GM21529 (cell line): ENCODE results near the gene NRXN3.

ENCODE experiments used
- ATAC-seq: cut with Tn5 transposase; IDR thresholded peaks from one replicate; pipeline ENCODE4 v1.9.1; 2021; ENCODE audit not compliant: unreplicated experiment

NRXN3 gene

DNA sequence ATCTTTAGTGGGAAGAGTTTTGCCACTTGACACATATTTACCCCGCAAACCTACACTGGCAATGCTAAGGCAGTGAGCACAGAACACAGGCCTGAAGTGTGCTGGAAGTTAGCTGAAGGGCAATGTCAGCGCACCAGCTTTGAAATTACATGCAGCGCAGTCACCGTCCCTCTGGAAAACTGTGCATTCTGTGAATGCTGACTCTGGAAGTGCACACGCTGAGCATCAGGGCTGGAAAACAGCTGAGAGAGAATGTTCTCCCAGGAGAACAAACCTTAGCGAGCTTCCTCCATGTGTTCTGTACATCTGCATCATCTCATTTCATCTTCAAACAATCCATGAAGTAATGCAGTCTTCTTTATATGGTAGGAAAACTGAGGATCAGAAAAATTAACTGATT, 448.2 kb downstream of the NRXN3 start:
- no peak for ATAC-seq

DNA sequence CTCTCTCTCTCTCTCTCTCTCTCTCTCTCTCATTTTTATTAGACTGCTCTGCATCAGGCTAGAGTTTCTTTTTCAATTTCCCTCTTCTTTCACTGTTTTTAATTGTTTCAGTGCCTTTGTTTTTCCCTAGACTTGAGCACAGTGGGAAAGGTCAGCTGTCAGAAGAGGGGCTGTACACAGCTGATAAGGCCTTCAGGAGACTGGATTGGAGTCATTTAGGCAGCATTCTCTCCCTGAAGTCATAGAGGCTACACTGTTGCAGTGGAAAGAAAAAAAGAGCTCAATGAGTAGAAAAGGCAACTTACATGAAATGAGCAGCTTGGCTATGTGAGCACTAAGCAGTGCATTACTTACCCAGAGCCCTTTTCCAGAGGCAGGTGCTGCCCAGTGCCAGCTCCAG, 456.9 kb downstream of the NRXN3 start:
- no peak for ATAC-seq

DNA sequence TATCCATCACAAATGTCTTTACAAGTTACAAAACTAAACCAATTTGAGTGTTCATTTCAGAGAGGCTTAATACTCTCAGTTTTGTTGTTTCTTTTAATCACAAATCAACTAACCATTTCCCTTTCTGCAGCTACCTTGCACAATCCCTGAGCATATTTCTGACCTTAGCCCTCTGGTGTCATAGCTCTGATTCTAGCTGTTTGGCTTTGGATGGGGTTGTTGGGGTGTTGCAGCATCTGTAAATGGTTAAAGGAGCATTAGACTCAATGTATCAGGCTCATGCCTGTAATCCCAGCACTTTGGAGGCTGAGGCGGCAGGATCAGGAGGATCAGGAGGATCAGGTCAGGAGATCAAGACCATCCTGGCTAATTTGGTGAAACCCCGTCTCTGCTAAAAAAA, 461.4 kb downstream of the NRXN3 start:
- ATAC-seq = no peak

DNA sequence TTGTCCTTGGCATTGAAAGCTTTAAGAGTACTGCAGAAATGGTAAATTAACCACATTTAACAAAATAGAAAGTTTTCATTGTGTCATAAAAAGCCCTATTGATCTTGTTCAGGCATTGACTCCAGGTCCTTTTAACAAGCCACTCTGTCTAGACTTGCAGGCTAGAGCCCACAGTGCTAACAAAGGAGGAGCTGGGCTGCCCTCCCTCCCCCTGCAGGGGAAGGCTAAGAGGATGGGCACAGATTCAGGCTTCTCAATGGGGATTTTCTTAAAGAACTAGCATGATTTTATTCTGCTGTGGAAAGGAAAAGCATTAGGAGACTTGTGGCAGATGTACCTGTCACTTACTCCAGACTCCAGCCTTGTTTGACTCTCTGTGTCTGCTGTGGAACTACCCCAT, 463.6 kb downstream of the NRXN3 start:
- no peak for ATAC-seq

DNA sequence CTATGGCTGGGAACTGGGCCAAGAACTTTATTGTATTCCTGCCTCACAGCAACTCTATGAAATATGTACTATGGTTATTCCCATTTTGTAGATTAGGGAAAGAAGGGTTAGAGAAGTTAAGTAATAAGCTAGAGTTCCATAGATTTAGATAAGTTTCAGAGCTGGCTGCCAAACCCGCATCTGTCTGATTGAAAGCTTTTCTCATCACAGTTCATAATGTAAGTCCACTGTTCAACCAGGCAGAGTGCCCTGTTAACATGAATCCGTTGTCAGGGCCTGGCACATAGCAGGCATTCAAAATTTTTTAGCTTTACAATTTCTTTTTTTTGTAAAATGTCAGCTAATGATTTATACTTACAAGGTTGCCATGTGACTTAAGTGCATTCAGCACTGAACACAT, 467.3 kb downstream of the NRXN3 start:
- ATAC-seq = no peak

DNA sequence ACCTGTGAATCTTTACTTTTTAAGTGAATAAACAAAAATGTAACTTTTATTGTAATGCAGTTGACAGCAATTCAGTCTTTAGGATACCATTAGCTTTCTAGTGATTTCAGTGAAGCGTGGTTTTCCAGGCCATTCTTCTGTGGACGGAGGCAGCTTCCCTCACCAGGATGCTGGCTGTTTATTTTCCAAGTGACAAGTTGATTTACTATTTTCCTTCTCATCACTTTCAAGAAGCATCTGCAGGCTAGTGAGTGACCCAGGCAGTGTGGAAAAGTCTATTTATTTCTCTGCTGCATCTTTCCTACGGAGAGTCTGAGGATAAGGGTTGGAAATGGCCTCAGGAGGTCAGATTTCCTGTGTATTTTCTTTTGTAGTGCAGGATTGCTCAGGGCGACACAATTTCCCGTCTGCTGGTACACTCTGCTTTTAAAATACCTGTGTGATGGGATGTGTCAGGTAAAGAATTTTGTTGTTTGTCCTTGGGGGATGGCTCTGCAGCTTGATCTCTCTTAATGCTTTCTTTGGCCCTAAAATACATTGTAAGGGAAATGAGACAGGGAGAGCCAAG, 467.8 kb downstream of the NRXN3 start:
- no peak for ATAC-seq

DNA sequence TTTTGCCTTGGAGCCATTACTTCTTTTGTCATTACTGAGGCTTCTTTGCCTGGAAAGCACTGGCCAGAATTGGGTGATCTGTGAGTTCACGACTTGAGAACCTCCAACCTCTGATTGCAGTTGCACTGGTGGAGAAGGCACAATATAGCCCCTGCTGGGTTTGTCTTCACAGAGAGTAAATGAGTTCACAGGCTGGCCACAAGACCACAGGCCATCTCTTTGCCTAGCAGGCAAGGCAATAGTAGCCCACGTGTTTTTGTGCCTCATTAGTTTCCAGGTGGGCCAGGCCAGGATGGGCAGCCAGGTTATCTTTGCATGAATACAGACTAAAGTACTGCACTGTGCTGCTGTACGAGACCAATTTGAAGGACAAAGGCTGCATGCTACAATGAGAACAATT, 468.8 kb downstream of the NRXN3 start:
- ATAC-seq = no peak

DNA sequence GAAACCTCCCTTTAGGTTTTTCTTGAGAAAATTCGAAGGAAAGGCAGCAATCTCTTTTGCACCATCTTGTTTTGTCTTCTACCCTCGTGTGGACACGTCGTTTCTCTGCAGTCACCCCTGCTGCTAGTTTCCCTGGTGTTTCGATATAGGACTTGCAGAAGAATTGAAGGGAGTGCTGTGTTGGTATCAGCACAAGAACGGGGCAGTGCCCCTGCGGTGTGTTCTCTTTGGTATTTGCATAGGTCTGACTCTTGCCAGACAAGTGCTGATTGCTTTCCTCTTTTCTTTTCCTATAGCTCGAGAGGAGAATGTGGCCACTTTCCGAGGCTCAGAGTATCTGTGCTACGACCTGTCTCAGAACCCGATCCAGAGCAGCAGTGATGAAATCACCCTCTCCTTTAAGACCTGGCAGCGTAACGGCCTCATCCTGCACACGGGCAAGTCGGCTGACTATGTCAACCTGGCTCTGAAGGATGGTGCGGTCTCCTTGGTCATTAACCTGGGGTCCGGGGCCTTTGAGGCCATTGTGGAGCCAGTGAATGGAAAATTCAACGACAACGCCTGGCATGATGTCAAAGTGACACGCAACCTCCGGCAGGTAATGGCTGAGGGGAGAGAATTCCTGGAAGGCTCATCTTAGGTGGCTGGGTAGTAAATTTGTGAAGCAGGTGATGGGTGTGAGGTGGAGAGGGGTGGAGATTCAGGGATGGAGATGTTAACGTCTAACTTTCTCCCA, 474.8 kb downstream of the NRXN3 start:
- ATAC-seq = no peak

DNA sequence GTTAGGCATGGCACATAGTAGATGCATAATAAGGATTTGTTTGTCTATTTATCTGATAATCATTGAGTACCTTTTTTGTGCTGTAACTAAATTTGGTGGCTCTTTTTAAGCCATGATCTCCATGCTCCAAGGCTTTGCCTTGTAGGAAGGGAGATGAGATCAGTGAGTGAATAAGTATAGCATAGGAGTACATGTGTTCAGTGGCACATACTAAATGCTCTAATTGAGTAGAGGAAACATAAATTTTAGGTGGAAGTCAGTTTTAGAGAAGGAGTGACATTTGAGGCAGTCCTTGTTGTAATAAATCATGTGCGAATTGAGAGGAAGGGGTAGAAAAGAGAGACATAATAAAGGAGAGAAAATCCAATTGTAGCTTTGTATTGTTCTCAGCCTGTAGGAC, 482.6 kb downstream of the NRXN3 start:
- no peak for ATAC-seq

DNA sequence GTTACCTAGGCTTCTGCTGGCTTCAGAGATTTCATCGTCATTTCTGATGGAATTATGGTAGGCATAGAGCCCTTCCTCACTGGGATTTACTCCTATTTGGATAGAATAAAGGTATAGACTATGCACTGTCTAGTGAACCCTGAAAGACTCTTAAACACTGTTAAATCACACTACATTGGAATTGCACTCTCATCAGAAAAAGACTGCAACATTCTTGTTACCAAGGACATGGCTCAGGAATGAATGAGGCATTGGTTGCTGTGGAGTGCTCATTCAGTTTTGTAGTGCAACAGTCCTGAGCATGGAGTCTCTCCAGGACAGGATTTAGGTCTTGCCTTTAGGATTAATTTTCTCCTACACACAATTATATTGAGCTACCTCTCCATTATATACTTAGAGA, 483.0 kb downstream of the NRXN3 start:
- no peak for ATAC-seq

DNA sequence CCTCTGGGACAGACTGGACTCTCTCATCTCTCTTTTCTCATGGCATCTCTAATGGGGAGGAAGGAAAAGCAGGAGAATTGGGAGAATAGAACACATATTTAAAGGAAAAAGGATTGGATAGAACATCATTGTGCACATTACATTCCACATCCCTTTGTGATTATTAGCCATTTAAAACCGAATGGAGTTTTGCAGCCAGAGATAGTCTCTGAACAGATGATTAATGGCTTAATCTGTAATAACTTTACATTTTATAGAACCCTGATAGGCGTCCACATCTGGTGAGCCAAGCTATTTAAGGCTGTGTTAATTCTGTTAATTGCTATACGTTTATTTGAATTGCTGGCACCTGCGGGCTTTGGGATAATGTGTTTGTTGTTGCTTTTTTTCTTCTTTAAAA, 487.3 kb downstream of the NRXN3 start:
- no peak for ATAC-seq

DNA sequence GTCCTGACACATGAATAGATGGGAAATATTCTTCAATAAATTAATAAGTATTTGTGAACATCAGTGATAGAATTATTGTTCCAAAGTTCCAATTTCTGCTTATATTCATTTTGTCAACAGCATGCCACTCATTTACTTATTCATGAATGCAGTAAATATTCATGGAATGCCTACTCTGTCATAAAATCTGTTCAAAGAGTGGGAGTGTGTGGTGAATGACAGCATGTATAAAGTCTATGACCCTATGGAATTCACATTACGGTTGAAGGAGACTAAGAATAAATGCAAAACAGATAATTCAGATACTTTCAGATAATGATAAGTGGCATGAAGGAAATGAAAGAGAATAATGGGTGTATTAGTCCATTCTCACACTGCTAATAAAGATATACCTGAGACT, 494.7 kb downstream of the NRXN3 start:
- no peak for ATAC-seq

DNA sequence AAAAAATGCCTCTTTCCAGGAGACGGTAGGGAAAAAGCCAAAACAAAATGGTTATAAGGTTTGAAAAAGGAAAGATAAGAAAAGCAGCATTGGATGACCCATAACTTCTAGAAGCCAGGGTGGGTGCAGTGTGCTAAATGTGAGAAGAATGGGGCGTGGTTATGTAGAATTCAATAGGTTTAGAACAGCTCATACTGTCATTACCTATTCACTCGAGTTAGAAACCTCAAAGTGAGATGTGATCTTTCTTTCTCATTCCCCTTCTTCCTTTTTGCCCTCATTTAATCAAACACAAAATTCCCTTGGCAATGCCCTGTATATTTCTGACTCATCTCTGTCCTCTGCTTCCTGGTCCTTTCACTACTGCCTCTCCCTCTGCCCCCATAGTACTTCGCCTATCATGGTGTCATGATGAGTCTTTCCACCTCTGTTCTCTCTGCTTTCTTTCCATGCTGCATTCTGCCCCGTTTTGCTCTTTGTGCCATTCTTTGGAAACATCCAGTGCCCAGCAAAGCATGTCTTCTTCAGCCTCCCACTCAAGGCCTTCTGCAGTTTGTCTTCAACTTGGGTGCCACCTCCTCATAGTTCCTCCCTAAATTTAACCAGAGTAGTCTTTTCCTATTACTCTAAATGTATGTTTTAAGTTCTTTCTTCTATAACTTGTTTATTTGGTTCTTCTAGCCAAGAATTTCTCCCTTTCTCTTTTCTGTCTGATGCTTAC, 496.3 kb downstream of the NRXN3 start:
- no peak for ATAC-seq

DNA sequence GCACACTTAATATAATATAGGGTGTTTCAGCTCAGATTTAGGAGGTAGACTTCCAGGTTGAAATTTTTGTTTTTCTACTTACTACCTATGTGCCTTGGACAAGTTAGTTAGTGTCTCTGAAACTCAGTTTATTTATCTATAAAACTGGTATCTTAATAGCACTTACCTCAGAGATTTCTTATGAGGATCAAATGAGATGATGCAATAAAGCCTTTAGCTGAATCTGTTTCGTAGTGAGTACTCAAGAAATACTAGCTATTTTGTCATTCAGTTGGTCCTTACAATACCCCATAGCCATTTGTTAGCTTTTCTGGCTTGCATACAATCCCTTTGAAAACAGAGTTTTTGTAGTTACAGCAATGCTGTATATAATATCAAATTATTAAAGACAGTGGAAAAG, 497.0 kb downstream of the NRXN3 start:
- no peak for ATAC-seq

DNA sequence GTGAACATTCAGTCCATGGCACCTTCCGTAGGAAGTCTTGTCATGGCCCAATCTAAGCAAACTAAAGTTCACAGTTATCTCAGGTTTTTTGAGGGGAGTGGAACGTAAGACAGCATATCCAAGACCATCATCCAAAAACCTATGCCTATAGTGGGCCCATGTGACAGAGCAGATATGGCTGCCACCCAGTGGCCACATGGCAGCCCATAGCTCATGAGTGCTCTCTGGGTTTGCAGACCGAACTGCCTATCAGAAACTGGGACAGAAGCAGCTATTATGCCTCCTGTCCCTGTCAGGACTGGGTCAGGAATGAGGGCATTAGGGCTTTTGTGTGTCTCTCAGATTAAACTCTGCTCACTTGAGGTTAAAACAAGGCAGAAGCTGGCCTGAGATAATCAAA, 503.7 kb downstream of the NRXN3 start:
- ATAC-seq = no peak

DNA sequence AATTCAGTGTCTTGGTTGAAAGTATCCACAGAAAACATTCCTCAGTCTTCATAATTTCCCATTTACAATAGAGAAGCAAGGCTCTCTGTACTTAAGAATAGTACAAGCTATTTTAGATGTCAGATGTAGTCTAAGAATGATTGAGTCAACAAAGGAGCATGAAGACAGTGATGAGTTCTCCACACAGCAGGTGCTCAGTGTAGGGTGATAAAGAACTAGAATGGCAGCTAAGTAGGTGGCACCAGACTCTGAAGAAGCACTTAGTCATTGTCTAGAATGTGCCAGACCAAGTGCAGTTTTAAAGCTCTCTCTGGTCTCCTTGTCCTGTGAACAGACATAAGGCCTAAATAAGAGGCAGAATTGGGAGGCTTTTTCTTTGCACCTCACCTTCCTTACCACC, 504.6 kb downstream of the NRXN3 start:
- no peak for ATAC-seq

DNA sequence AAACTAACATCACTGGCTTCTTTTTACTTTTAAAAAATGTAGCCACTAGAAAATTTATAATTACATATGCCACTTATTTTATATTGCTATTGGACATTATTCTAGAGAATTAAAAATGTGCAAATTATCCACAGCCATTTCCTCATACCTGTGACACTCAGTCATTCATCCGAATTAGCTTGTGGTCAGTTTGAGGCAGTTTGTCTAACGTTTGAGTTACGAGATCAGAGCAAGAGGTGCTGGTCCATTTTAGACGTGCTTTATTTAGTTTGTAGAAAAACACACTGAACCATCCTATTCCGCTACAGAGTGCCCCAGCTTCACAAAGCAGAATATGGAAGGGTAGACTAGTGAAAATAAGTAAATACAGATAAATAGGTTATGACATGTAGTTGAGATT, 513.0 kb downstream of the NRXN3 start:
- no peak for ATAC-seq

DNA sequence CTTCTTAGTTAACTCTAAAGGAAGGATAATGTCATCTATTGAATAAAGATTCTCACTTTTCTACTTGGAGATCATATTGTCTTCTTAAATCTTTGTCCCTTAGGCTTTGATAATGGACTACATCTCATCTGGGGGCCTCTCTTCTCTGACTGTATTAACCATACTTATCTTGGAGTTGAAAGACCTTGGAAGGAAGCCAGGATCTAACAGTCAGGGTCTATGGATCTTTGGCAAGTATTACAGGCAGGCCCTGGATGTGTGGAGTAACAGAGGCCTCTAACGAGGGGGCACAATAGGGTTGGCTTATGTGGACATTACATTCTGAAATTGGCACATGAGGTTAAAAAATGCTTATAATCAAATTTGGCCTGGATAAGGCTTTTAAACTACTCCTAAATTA, 513.8 kb downstream of the NRXN3 start:
- no peak for ATAC-seq

DNA sequence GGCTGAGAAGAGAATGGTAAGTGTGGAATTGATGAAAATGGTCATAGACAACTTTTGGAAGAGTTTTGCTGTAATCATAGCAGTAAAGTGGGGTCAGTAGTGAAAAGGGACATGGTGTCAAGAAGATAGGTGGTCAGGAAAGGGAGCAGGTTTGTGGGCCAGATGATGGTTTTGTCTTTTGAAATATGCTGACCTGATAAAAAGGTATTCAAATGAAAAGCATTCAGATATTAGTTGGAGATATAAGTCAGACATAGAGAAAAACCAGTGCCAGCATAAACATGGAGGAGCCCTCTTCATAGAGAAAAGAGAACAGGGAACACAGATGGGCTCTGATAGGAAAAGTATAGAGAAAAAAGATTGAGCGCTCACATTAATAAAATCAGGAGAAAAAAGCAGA, 518.3 kb downstream of the NRXN3 start:
- ATAC-seq = no peak

DNA sequence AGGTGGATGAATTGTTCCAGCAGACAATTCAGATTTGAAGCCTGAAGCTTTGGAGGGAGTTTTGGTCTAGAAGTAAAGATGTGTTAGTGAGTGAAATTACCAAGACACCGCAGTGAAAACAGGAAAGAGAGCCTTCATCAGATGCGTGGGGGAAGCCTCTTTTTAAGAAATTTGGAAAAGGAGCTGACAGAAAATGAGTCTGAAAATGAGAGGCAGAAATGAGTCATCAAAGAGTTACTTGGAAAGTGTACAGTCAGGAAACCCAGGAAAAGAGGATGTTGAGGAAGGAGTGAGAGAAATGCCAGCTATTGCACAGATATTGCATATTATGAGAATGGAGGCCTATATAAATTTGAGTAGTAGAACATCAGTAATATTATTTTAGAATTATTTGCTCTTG, 520.7 kb downstream of the NRXN3 start:
- no peak for ATAC-seq

DNA sequence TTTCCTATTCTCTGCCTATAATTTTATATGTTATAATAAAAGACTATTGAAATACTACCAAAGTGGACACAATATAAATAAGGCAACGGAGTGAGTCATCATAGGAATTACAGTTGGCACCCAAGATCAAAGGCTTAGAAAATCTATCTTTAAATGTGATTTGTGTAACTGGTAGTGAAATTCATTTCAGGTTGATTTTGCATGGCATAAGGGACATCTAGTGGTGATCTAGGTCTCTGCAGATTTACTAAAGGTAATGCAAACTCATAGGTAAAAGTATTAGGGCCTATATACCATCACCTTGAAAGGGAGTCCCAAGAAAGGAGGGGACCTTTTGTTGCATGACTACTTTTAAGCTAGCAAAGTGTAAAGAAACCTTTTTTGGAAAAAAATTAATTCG, 527.2 kb downstream of the NRXN3 start:
- ATAC-seq = no peak

DNA sequence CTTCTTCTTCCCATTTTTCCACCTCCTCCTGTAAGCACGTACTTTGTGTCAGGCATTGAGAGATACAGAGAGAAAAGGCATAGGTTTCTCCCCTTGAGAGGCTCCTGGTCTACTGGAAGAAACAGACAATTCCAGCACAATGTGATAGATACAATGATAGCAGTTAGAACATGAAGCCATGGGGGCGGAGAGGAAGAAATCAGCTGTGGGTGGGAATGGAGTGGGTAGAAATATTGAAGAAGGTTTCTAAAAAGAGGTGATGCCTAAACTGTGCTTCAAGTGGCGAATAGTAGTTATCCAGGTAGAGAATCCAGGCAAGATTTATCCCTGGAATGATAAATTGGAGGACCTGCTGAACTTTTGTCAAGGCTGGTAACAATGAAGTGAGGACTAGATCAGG, 528.8 kb downstream of the NRXN3 start:
- no peak for ATAC-seq

DNA sequence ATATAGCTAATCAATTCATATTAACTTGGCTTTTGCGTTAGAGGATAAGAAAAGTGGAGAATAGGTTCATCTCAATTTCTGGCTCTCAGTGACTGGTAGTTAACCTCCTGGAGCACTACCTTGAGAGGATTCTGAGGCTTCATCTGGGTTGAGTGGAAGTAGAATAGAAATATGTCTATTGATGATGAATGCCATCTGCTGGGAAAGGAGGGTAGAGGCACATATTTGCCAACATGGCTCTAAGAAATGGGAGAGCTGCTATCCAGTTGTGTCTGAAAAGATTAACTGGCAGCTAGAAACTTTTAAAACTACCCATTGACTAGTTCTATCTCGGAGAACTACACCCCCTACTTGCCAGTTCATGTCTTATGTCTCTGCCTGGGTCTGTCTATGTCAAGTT, 530.1 kb downstream of the NRXN3 start:
- no peak for ATAC-seq
